Right lobe of liver (tissue), 6 donors: Measurements from ENCODE around the gene GSTCD. TPM values are rescaled to one million over a fixed set of nuclear protein-coding genes. Genes with fewer than 3 reads are reported as not detected.

ENCODE experiments used
- ATAC-seq, 4 donors: fragments of 200-7000 bp; cut with Tn5 transposase; one replicate each; pipeline ENCODE4 v1.9.1; 2020; ENCODE audit warnings: mild to moderate bottlenecking in 4 of 4, moderate library complexity in 4 of 4
- DNase-seq, 3 donors: peaks; one replicate each; pipeline ENCODE4 v3.0.0-alpha.2; 2020
- H3K27ac ChIP-seq, 3 donors: fragments of 200-600 bp; one replicate each; pipeline ENCODE4 v1.8.0; 2022
- H3K27me3 ChIP-seq, 2 donors: fragments of 200-600 bp; one replicate each; pipeline ENCODE4 v1.8.0; 2022
- H3K36me3 ChIP-seq, 4 donors: fragments of 200-600 bp; sonication (generic) in 1 of 4; one replicate each; pipeline versions ENCODE4 v1.5.1 to v1.8.0; 2017 to 2022; ENCODE audit warnings: control low read depth in 1 of 4
- H3K4me1 ChIP-seq, 4 donors: fragments of 200-600 bp; sonication (generic) in 1 of 4; one replicate each; pipeline versions ENCODE4 v1.5.1 to v1.8.0; 2017 to 2022; ENCODE audit warnings: control low read depth in 1 of 4
- H3K4me3 ChIP-seq, 3 donors: fragments of 200-600 bp; one replicate each; pipeline ENCODE4 v1.8.0; 2022
- H3K9me3 ChIP-seq, 4 donors: fragments of 200-600 bp; sonication (generic) in 1 of 4; one replicate each; pipeline versions ENCODE4 v1.5.1 to v1.8.0; 2017 to 2022; ENCODE audit warnings: control low read depth in 1 of 4
- CTCF ChIP-seq, 4 donors: fragments of 200-600 bp in 3 of 4; fragments of 450-650 bp in 1 of 4; IDR thresholded peaks; one replicate each; pipeline versions ENCODE4 v1.5.1 to v1.8.0; 2016 to 2022; ENCODE audit warnings: antibody characterized with exemption in 4 of 4, mild to moderate bottlenecking in 2 of 4
- POLR2A ChIP-seq: fragments of 450-650 bp; IDR thresholded peaks from one replicate; pipeline ENCODE4 v1.6.1; 2017; ENCODE audit warnings: antibody characterized with exemption, mild to moderate bottlenecking
- WGBS: methylation state at CpG from one replicate; pipeline ENCODE4 v1.1.6; 2018; ENCODE audit warnings: low coverage, low lambda C conversion rate; ENCODE audit not compliant: insufficient coverage; ENCODE audit errors: missing lambda C conversion rate; 5-methylcytosine and 5-hydroxymethylcytosine counted together
- intact Hi-C, 2 donors: fragments of 100-400 bp; cut with DNase I; formaldehyde crosslinking; loops; one replicate each; pipeline versions ENCODE4 v1.11.2 to v1.14.1; 2022
- long read RNA-seq: library from polyadenylated mRNA; unstranded; transcript quantifications from one replicate; pipeline ENCODE4 v2.0.0, GENCODE V29; 2019
- total RNA-seq, 6 experiments: library from RNA; depleted of rRNA in 2 of 6; stranded (reverse); fragments of >200 nt in 2 of 6; fragmentation: NEBNext Ultra II Directional in 3 of 6; extraction: Animal tissue kit (Norgen Biotek cat#: 25700) in 3 of 6; gene quantifications; one replicate each; pipeline versions ENCODE4 v1.1.0 to v1.2.4, GENCODE V29; 2016 to 2023
- donor health status: DM: no; HTN: yes; CAD: no.
- donor health status: DM: no; HTN: no; CAD: no.
- donor health status: DM: no; HTN: no; CAD: no.
- donor health status: DM: no; HTN: yes; CAD: no.
- donor health status: DM: no; HTN: yes; CAD: no.

GSTCD gene, protein sequence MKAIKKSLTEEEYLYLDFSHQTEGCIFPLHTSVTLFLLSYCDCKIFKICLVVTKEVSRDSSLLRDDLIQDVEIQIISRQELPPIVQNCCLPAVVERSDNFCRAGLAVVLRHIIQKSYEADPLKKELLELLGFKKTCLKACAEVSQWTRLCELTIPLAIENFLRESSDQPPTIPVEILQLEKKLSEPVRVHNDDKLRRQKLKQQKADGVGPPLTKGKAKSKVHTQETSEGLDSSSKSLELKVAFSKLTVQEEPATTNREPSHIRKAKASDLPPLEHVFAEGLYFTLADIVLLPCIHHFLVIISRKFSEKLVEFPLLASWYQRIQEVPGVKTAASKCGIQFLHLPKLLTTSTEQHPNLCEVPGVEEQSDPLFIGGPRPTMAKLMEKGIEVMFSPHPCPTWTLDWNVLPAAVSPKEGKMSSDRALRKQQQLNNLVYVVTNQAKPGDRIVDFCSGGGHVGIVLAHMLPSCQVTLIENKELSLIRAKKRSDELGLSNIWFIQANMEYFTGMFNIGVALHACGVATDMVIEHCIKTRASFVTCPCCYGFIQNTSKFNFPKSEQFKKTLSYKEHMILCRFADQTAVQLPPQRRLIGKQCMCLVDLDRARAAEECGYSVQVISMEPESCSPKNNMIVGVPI
- 10 to 100 TPM in 1 of 6 experiments, 1 to 10 TPM in 5; 2.6 to 11.0 (median 3.6) TPM for total RNA-seq
- long read RNA-seq, result 0 reads

DNA sequence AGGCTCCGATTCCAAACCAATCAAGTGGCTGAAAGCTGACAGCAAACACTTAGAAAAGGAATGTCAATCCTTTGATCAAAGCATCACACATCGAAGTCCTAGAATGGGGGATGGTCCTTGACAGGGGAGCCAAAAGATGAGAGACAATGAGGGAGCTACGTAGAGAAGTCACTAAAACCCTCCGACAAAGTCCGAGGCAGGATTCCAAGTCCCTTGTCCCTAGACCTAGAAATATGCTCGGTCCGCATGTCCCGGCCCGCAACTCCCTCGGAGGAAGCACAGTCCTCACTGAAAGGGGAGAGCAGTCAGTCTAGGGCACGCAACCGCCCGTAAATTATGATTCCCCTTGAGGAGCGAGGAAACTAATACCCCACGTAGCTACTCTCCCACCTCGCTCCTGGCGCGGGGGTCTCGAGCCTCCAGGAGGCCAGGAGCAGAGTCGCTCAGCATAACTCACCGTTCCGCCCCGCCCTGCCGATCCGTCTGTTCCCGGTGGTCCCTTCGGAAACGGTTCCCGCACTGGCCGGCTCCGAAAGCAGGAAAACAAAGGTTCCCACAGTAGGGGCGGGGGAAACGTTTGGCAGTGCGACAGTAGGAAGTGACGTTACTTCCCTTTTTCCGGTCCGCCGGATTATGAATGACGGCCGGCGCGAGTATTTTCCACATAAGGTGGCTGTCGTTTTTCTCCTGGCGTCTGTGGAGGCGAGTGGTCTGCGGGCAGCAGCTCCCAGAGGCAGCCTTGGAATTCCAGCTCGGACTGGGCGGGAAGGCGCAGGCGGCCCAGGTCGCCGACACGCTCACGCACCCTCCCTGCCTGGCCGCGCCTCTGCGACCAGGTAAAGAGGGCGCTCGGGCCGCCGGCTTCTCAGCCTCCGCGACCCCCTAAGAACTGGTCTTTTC, at the start of gene GSTCD, which contains the start of gene INTS12:
Gene GSTCD (plus strand): TSS at position 604 of the 900 bp plus-strand sequence. CDS start 8,830 bp downstream, outside the sequence.
Gene INTS12 (minus strand): TSS at position 509 of the 900 bp plus-strand sequence. CDS start 8,684 bp downstream, outside the sequence.
- intact Hi-C loops, result no loop called here
- ATAC-seq, result peak; percentile 98 to 99 (median 99)

DNA sequence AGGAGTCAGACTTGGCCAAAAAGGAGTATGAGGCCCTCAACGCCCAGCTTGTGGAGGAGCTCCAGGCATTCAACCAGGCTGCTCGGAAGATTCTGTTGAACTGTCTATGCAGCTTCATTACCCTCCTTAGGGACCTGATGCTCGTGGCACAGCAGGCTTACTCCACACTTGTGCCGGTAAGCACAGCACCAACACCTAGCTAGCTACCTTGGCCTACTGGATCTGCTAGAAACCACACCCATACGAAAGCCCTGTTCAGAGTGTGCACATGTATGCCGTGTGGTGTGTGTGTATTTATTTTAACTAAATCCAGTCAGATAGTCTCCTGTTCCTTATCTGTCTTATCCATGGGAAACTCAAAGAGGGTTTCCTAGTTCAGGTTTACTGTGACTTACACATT, 49.4 kb upstream of the GSTCD start:
- no peak for TF ChIP-seq POLR2A
- TF ChIP-seq CTCF (IDR thresholded peaks at IDR 0.05), result no peak
- Histone ChIP-seq H3K27me3 (no peaks in the 10 kb centered on the region), H3K36me3 (no peaks in the 10 kb centered on the region), H3K4me3 (no peak overlapping the region), H3K27ac (no peak overlapping the region), H3K9me3 (no peaks in the 10 kb centered on the region), H3K4me1 (peaks cover 0 to 2% (median 0%) of the 10 kb centered on the region in 4 donors)
- ATAC-seq (no peak), DNase-seq (no peak)
- 72% methylated on average over 2 of the region's 6 CpGs for WGBS
- intact Hi-C loops, result no loop called here

More for the DNA sequence above, at the start of gene GSTCD, which contains the start of gene INTS12:
- peak; percentile 90 to 94 (median 92) for DNase-seq
- H3K4me3 ChIP-seq, result peak within 1 kb of the TSS; percentile 77 to 81 (median 77)
- peaks cover 0 to 33% (median 0%) of the 10 kb centered on the region in 4 donors for H3K4me1 ChIP-seq
- WGBS, result 0% methylated on average over 26 of the region's 63 CpGs
- H3K27me3 ChIP-seq, result no peaks in the 10 kb centered on the region
- peak within 1 kb of the TSS; percentile 82 to 87 (median 84) for H3K27ac ChIP-seq
- no peaks in the 10 kb centered on the region for H3K36me3 ChIP-seq
- H3K9me3 ChIP-seq, result no peaks in the 10 kb centered on the region
- TF ChIP-seq POLR2A (peak; percentile 66), CTCF (IDR thresholded peaks at IDR 0.05) (peak in 1 of 4 donors; percentile 2)

DNA sequence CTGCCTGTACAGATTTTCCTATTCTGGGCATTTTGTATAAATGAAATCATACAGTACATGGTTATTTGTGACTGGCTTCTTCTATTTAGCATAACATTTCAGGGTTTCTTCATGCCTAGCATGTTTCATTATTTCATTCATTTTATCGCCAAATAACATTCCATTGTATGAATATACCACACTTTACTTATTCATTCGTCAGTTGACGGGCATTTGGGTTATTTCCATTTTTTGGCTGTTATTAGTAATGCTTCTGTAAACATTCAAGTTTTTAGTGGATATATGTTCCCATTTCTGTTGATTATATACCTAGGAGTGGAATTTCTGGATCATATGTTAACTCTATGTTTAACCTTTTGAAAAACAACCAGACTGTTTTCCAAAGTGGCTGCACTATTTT, 47.6 kb upstream of the GSTCD start:
- H3K27me3 ChIP-seq, result no peaks in the 10 kb centered on the region
- DNase-seq, result no peak
- H3K4me1 ChIP-seq, result peaks cover 0 to 2% (median 0%) of the 10 kb centered on the region in 4 donors
- H3K9me3 ChIP-seq, result no peaks in the 10 kb centered on the region
- TF ChIP-seq CTCF (IDR thresholded peaks at IDR 0.05) (no peak), POLR2A (no peak)
- H3K4me3 ChIP-seq, result no peak overlapping the region
- no peaks in the 10 kb centered on the region for H3K36me3 ChIP-seq
- no peak overlapping the region for H3K27ac ChIP-seq
- WGBS, result 64% methylated on average over 2 of the region's 3 CpGs
- intact Hi-C loops, result loop anchor here in 1 of 2 donors (10.0 kb wide), 1 partner anchor 136 kb away; no protein-coding TSS in a partner anchor
- no peak for ATAC-seq
